ENCODE data around the gene TECPR1.

The TECPR1 gene

GRCh38 chr7:98168904-98169621 is 83.0 kb downstream of the TECPR1 start:
- peaks cover 9% of the 10 kb centered on the region for H3K36me3 Mint-ChIP-seq (ENCODE audit: low read depth)
- H3K4me1 Mint-ChIP-seq (ENCODE audit: low read depth) = peaks cover 4% of the 10 kb centered on the region
- H3K4me3 Mint-ChIP-seq = no peak overlapping the region
- H3K9me3 Mint-ChIP-seq = no peaks in the 10 kb centered on the region
- no peaks in the 10 kb centered on the region for H3K27me3 Mint-ChIP-seq
- no peak overlapping the region for H3K27ac Mint-ChIP-seq

- peaks cover 9% of the 10 kb centered on the region for H3K36me3 Mint-ChIP-seq (ENCODE audit: low read depth)
- H3K4me1 Mint-ChIP-seq (ENCODE audit: low read depth) = peaks cover 4% of the 10 kb centered on the region
- no peak overlapping the region for H3K27ac Mint-ChIP-seq
- H3K4me3 Mint-ChIP-seq = no peak overlapping the region
- H3K27me3 Mint-ChIP-seq = no peaks in the 10 kb centered on the region
- no peaks in the 10 kb centered on the region for H3K9me3 Mint-ChIP-seq
These were observed 83.7 kb downstream of the TECPR1 start for GRCh38 chr7:98168181-98168903.

GRCh38 chr7:98167653-98168052 is 84.4 kb downstream of the TECPR1 start:
- no peak overlapping the region for H3K27ac Mint-ChIP-seq
- H3K4me3 Mint-ChIP-seq = no peak overlapping the region
- peaks cover 9% of the 10 kb centered on the region for H3K36me3 Mint-ChIP-seq (ENCODE audit: low read depth)
- H3K4me1 Mint-ChIP-seq (ENCODE audit: low read depth) = peaks cover 7% of the 10 kb centered on the region
- no peaks in the 10 kb centered on the region for H3K9me3 Mint-ChIP-seq
- no peaks in the 10 kb centered on the region for H3K27me3 Mint-ChIP-seq

- no peak overlapping the region for H3K27ac Mint-ChIP-seq
- peaks cover 5% of the 10 kb centered on the region for H3K36me3 Mint-ChIP-seq (ENCODE audit: low read depth)
- H3K4me3 Mint-ChIP-seq = no peak overlapping the region
These were observed 85.4 kb downstream of the TECPR1 start for GRCh38 chr7:98166668-98166970.

DNA sequence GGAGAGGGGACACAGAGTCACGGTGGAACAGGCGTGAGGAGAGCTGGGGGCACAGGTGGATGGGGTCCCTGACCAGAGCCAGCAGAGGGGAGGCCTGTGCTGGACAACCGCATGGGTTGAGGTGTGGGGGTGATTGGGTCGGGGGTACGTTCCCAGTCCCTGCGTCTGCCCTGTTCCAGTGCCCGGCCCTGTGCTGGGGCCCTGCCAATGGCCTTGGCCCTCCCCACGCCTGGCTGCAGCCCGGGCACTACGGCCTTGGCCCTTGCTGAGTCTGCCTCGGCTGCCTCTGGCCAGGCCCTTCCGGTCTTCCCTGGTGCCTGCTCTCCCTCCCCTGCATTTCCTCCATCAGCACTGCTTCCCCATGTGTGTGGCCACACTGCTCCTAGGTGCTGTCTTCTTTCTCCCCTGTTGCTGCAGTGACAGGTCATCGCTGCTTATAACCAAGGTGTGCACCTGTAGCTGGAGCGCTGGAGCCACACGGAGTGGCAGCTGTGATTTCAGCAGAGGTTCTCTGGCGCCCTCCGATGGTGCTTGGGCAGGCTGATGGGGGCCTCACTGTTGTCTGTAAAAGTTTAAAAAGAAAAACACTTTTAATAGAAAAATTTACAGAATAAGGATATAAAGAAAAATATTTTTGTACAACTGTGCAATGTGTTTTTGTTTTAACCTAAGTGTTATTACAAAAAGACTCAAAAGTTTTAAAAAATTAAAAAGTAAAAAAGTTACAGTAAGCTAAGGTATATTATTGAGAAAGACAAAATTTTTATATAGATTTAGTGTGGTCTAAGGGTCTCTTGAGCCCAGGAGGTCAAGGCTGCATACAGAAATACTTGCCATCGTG is 86.0 kb downstream of the TECPR1 start:
- no peaks in the 10 kb centered on the region for H3K9me3 Mint-ChIP-seq
- H3K4me1 Mint-ChIP-seq (ENCODE audit: low read depth) = peaks cover 8% of the 10 kb centered on the region
- H3K36me3 Mint-ChIP-seq (ENCODE audit: low read depth) = no peaks in the 10 kb centered on the region
- H3K27ac Mint-ChIP-seq = no peak overlapping the region
- H3K4me3 Mint-ChIP-seq = no peak overlapping the region
- H3K27me3 Mint-ChIP-seq = no peaks in the 10 kb centered on the region

More at GRCh38 chr7:98166668-98166970, 85.4 kb downstream of the TECPR1 start:
- Mint-ChIP-seq H3K27me3 (no peaks in the 10 kb centered on the region), H3K4me1 (ENCODE audit: low read depth) (peaks cover 8% of the 10 kb centered on the region), H3K9me3 (no peaks in the 10 kb centered on the region)
